Mammary epithelial cell (primary cell): Measurements from ENCODE around the gene ATP5F1C.

Source experiments
- EZH2 ChIP-seq: IDR thresholded peaks from 2 replicates; pipeline ENCODE4 v1.6.1; 2012; ENCODE audit warnings: low read length, inconsistent platforms, borderline replicate concordance
- TF ChIP-seq, protein P1 (sequence below), 2 donors: IDR thresholded peaks in 1 of 2; conservative IDR thresholded peaks in 1 of 2; 2 replicates each; pipeline ENCODE4 v1.5.1; 2011 to 2012; ENCODE audit warnings: inconsistent platforms in 2 of 2, low read length in 2 of 2, mild to moderate bottlenecking in 2 of 2, control low read depth in 1 of 2, low read depth in 1 of 2; ENCODE audit not compliant: insufficient read depth in 1 of 2; ENCODE audit errors: extremely low read depth in 1 of 2

DNA sequence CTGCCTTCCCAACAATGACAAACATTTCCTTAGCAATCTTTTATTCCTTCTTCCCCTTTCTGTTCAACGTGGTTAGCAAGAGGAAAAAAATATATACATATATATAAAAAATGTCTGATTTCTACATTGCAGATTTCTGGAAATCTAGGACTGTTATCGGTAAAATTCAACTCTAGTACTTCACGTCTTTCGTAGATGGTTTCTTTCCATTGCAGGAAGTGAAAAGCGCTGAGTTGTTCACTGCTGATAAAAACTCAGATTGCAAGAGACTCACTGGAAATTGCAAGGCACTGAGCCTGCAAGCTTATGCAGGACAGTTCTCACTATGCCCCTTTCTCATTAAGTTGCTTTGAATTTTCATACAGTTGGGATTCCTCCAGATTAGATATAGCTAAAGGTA is 24.0 kb upstream of the ATP5F1C start:
- TF ChIP-seq, protein P1, sequence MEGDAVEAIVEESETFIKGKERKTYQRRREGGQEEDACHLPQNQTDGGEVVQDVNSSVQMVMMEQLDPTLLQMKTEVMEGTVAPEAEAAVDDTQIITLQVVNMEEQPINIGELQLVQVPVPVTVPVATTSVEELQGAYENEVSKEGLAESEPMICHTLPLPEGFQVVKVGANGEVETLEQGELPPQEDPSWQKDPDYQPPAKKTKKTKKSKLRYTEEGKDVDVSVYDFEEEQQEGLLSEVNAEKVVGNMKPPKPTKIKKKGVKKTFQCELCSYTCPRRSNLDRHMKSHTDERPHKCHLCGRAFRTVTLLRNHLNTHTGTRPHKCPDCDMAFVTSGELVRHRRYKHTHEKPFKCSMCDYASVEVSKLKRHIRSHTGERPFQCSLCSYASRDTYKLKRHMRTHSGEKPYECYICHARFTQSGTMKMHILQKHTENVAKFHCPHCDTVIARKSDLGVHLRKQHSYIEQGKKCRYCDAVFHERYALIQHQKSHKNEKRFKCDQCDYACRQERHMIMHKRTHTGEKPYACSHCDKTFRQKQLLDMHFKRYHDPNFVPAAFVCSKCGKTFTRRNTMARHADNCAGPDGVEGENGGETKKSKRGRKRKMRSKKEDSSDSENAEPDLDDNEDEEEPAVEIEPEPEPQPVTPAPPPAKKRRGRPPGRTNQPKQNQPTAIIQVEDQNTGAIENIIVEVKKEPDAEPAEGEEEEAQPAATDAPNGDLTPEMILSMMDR (conservative IDR thresholded peaks at IDR 0.05 in 1 of 2, IDR thresholded peaks at IDR 0.05 in 1 of 2; ENCODE audit: extremely low read depth in 1 of 2, insufficient read depth in 1 of 2, low read depth in 1 of 2, low read length in 2 of 2), result no peak
- TF ChIP-seq EZH2, result no peak
